Activated CD4-positive, CD25-positive, alpha-beta regulatory T cell treated with anti-CD3 and anti-CD28 coated beads, Interleukin-2, amount 50 U/mL, for 72 hours (primary cell): ENCODE measurements around the gene AFAP1.
"Not testable (repeated sequence)": the region's sequence is repeated elsewhere in the genome, so short reads cannot be mapped to it uniquely, and the experiment has no call there.

ENCODE experiments used
- DNase-seq: peaks from one replicate; pipeline ENCODE4 v3.0.0; 2021

The AFAP1 gene

GRCh38 chr4:7945709-7946380 is 6.2 kb upstream of the AFAP1 start:
- DNase-seq = no peak

DNA sequence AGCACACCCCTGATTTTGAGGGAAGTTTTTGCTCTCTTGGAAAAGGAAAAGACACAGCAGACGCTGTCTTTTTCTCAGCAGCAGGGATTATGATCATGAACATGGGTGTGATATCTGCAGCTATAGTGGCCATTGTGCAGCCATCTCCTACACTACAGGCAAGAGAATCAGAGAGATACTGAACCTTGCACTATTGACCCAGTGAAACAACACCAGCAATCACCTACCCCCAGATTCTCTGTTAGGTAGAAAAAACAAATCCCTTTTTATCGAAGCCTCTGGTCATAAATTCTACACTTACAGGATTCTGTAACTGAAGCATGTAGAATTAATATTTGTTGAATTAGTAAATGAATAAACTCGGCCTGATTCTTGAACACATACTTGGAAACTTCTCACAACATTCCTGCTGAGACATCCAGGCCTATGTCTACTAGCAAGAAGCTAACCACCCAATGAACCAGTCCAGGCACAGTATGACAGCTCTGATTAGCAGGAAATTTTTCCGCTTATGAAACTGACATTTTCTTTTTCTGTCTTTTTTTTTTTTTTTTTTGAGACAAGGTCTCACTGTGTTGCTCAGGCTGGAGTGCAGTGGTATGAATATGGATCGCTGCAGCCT is 5.0 kb upstream of the AFAP1 start:
- DNase-seq = no peak

DNA sequence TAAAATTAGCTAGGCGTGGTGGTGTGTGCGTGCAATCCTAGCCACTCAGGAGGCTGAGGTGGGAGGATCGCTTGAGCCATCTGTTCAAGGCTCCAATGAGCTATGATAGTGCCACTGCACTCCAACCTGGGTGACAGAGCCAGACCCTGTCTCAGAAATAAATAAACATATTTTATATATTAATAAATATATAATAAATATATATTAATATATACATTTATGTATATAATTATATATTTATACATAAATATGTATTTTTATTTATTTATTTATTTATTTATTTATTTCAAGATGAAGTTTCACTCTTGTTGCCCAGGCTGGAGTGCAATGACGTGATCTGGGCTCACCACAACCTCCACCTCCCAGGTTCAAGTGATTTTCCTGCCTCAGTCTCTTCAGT is 4.0 kb upstream of the AFAP1 start:
- not testable (repeated sequence) for DNase-seq

- no peak for DNase-seq
Observed at GRCh38 chr4:7943211-7943610, 3.5 kb upstream of the AFAP1 start.

- DNase-seq = no peak
Observed at GRCh38 chr4:7941965-7942496, 2.4 kb upstream of the AFAP1 start.

GRCh38 chr4:7941111-7941964 is 1.7 kb upstream of the AFAP1 start:
- DNase-seq = no peak

DNA sequence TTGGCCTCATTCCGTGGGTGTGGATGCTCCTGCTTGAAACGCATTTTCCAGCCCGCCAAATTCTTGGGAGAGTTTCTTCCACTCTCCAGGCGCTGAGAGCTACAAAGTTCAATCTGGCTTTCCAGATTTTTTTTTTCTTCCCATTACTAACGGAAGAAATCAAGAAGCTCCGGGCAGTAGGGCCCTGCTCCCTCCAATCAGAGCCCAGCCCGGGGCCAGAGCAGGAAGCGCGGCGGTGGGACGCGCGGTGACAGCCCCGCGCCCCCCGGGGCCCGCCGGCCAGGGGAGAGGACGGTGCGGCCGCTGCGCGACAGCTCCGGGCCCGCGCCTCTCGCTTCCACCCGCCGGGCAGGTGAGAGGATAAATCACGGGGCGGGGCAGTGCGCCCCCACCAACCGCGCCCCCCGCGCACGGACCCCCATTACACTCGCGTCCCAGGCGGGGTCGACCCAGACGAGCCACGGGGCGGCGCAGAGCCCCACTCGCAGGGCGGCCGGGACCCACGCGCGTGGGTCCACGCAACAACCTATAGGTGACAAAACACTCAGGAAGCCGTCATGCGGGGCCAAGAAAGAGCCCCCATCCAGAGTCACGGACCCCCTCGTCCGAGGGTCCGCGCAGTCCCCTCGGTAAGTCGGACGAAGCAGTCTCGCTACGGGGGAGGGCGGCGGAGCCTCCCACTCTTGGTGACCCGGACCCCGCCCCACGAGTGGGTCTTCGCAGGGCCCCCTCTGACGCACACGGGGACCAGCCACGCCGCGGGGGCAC is 868 bp downstream of the AFAP1 start:
- no peak for DNase-seq

GRCh38 chr4:7938266-7938608 is 1.4 kb downstream of the AFAP1 start:
- DNase-seq = no peak

- no peak for DNase-seq
Observed at GRCh38 chr4:7937006-7937405, 2.7 kb downstream of the AFAP1 start.

DNA sequence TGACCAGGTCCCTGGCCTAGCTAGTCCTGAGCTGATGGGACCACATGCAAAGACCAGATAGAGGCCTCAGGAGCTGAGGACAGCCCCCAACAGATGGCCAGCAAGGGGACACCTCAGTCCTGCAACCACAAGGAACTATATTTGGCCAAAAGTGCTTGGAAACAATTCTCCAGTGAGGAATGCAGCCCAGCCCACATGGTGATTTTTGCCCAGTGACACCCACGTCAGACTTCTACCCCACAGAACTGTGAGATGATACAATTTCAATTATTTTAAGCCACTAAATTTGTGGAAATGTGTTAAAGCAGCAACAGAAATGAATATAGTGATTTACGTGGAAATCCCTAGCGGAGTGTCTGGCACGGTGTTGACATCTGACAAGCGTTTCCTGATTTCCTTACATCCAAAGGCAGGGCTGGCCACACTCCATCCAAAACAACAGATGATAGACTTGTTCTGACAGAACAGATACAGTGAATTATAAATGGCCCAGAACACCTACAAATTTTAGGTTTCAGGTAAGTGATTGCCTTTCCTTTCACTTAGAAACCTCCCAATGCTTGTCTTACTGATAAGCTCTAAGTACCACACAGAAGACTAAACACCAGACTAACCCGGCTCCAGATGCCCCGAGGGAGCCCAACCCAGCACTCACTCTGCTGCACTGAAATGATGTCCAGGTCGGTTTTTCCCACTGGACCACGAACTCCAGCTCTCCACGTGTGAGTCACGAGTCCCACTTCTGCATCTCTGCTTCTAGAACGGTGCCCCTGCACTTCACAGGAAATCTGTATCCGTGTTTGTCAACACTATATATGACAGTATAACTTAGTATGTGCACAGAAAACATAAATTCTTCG is 5.8 kb downstream of the AFAP1 start:
- no peak for DNase-seq

- DNase-seq = no peak
Observed at GRCh38 chr4:7932287-7932686, 7.4 kb downstream of the AFAP1 start.

DNA sequence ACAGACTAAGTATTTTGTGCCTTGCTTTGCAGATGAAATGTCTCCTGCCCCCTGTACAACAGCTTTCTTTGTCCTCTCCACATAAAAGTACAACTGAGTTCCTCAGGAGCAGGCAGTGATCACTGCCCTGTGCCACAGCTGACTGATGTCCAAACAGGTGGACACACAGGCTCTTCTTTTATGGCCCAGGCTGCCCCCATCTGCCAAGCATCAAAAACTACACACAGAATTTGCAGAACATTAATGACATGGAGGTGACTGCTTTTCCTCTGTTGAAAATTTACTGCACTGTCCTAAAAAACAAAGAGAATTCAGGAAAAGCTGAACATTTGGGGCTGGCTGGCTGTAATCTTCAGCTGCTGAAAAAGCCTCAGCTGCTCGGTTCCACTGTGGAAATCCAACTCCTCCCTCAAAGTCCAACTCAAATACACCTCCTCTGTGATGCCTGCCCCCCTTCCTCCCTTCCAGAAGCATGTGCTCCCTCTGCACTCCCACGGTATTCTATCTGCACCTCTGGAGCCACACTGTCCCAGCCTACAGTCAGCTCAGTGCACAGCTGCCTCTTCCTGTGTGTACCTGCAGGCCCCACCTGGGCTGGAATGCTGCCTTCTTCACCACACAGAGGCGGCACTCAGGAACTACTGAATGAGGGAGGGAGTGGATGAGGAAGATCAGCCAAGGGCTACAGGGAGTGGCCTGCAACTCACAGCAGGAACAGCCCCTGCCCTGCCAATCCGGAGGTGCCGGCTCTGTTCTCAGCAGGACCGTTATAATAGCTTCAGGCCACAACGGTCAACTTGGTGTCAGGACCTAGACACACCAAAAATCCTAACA is 10.3 kb downstream of the AFAP1 start:
- no peak for DNase-seq

GRCh38 chr4:7928711-7929110 is 10.9 kb downstream of the AFAP1 start:
- DNase-seq = no peak

DNA sequence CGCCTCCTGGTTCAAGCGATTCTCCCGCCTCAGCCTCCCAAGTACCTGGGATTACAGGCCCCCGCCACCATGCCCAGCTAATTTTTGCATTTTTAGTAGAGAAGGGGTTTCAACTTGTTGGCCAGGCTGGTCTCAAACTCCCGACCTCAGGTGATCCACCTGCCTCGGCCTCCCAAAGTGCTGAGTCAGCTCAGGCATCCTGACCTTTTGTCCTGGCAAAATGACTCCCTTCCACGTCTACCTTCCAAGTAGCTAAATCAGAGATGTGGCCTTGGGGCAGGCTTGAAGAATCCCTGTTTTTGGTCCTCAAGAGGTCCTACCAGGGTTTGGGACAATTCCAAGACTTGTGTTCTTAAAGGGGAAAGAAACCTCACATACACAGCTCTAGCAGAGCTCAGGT is 12.8 kb downstream of the AFAP1 start:
- no peak for DNase-seq

DNA sequence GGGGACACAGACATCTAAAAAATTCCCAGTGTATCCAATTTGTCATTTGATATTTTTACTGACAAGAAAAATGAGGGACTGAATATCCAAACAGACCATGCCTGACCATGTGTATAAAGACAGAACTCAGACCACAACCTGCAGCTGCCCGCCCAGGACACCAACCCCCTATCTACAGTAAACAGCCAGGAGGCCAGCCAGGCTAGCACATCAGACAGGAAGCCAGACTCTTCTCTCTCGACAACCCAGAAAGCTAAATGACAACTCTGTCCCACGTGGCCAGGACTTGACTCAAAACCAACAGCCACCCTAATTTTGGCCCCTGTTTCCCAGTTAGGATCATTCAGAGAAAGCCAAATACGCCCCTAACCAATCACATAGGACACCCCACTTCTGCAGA is 15.1 kb downstream of the AFAP1 start:
- DNase-seq = no peak

DNA sequence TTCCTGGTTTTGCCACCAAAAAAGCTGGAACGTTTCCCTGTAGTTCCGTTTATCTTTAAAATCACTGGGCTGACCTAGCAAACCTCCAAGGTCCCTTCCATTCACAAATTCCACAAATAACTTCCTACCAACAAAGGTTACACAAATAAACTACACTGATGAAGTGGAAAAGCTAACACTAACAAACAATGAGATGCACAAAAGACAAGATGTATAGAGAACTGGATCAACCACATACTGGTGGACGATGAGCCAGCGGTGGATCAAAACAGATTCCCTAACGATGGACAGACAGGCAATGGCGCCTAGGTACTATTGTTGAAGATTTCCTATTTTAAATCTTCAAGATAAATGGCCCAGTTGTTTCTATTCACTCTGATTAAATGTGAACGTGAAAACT is 15.5 kb downstream of the AFAP1 start:
- DNase-seq = no peak

DNA sequence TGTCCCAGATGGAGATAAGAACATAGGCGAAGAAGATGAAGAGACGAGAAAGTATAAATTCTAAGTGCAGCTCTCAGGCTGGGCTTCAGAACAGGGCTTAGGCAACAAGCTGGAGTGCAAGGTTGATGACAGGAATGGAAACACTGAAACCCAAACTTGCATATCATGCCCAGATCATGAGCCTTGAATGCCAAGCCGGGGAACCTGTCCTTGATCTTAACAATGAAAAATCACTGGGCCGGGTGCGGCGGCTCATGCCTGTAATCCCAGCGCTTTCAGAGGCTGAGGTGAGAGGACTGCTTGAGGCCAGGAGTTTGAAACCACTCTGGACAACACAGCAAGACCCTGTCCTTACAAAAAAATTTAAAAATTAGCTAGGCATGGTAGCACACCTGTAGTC is 17.2 kb downstream of the AFAP1 start:
- no peak for DNase-seq

GRCh38 chr4:7918981-7919380 is 20.7 kb downstream of the AFAP1 start:
- no peak for DNase-seq

GRCh38 chr4:7918187-7918586 is 21.5 kb downstream of the AFAP1 start:
- not testable (repeated sequence) for DNase-seq

GRCh38 chr4:7917669-7918068 is 22.0 kb downstream of the AFAP1 start:
- DNase-seq = no peak

DNA sequence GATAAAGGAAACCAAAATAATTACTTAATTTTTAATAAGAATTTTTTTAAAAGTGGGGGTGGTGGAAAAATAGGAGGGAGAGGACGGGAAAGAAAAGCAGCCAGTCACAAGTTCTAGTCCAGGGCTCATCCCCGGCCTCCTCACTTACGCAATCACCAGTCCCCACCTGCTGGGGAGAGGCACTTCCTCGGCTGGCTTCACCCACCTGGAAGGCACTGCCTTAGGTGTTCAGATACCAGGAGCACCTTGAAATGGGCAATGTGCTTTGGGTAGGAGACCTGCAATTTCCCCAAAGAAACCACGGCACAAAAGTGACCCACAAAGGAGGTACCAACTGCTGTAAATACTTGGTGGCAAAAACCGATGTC is 23.8 kb downstream of the AFAP1 start:
- no peak for DNase-seq
